GM18505 (cell line): Measurements from ENCODE around the gene PEX10.
"Not testable (repeated sequence)": the region's sequence is repeated elsewhere in the genome, so short reads cannot be mapped to it uniquely, and the experiment has no call there.

Experiments
- ATAC-seq: cut with Tn5 transposase; IDR thresholded peaks from one replicate; pipeline ENCODE4 v1.9.1; 2021; ENCODE audit not compliant: unreplicated experiment
- POLR2A ChIP-seq: IDR thresholded peaks from 4 replicates; pipeline ENCODE4 v1.6.1; 2011; ENCODE audit warnings: borderline replicate concordance; ENCODE audit not compliant: insufficient read depth, insufficient read length; ENCODE audit errors: extremely low read depth

PEX10 gene

DNA sequence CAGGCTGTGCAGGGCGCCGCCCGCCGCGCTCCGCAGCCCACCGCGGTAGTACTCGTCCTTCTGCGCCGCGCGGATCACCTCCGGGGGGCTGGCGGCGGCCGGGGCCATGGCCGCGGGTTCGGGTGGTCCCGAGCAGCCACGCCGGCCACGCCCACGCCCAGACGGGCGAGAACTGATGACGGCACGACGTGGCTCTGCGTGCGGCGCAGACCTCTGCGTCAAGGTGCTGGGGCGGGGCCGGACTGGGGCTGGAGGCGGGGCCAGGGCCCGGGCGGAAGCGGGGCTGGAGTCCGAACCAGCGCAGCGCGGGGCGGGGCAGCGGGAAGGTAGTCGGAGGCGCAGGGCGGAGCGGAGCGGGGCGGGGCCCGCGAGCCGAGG lies at the start of gene PEX10:
PEX10 (minus strand) TSS at position 170 of the 378 bp plus-strand sequence; CDS start at position 108, 62 bp downstream.
- TF ChIP-seq POLR2A, result peak; percentile 65
- peak; percentile 83 for ATAC-seq

DNA sequence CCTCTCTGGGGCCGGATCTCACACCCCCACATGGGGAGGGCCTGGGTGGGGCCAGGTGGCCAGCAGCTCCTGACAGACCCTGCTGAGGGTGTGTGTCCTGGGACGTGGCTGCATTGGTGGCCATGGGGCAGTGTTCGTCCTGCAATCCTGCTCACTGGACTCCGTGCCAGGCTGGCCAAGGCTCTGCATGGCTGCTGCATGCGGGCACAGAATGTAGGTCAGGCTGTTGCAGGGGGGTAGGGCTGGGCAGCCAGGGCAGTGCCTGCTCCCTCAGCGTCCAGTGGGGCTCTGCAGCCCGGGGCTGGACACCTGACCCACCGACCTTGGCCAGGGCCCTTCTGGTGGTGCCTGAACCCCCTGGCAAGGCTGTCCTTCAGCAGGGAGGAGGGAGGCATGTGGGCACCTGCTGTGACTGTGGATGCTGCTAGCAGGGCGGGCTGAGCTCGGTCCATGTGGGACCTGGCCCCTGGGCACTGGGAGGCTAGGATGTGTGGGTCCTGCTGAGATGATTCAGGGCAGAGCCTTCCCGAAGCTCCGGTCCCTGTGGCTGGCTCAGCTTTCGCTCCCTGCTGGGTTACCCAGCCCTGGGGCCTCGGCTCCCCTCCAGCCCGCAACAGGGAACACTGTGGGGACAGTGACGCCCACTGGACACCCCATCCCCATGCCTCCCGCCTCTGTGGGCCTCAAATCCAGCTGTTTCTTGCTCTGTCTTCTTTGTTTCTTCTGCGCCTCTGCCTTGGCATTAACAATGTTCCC lies 48.8 kb upstream of the PEX10 start:
- ATAC-seq, result no peak
- TF ChIP-seq POLR2A, result no peak

DNA sequence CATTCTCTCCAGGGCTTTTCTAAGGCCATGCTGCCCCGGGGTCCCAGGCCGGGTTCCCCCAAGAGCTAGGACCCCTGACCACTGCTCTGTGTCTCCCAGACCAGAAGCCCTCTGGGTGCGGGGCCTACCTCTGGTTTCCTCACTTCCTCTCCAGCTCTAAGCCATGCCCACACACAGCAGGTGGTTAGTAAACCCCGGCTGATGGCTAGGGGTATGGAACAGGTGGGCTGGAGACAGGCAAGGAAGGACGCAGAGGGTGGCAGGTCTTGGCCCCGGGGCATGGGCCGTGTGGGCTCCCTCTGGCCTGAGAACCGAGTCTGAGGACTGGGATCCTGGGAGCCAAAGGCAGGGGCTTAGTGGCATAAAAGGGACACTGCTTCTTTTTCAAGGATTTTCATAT lies 47.8 kb upstream of the PEX10 start:
- TF ChIP-seq POLR2A, result no peak
- no peak for ATAC-seq

DNA sequence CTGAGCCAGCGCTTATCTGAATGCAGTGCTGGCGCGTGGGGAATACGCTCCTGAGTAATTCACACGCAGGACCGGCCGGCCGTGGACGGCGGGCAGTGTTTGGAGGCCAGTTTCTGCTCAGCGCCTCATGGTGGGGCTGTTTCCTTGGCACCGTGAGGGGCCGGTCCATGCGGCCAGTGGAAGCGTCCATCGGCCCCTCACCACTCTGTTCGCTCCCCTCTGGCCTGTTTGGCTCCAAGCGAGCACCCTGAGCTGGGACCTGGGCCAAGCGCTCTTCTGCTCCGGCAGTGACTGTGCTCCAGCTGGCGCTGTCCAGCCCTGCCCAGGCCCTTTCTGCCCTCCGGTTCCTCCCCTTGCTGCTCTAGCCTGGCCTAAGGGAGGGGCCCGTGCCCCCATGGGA lies 47.4 kb upstream of the PEX10 start:
- no peak for TF ChIP-seq POLR2A
- no peak for ATAC-seq

DNA sequence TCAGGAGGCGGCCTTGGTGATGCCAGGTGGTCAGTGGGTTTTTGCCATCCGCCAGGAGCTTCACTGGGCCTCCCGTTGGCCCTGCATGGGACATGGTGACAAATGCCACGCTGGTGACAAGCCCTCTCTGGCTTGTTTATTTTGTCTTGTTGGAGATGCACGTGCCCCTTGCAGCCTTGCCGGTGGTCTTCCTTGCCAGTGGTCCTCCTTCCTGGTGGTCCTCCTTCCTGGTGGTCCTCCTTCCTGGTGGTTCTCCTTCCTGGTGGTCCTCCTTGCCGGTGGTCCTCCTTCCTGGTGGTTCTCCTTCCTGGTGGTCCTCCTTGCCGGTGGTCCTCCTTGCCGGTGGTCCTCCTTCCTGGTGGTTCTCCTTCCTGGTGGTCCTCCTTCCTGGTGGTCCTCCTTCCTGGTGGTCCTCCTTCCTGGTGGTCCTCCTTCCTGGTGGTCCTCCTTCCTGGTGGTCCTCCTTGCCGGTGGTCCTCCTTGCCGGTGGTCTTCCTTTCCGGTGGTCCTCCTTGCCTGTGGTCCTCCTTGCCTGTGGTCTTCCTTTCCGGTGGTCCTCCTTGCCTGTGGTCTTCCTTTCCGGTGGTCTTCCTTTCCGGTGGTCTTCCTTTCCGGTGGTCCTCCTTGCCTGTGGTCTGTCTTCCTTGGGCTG lies 46.9 kb upstream of the PEX10 start:
- ATAC-seq, result not testable (repeated sequence)

DNA sequence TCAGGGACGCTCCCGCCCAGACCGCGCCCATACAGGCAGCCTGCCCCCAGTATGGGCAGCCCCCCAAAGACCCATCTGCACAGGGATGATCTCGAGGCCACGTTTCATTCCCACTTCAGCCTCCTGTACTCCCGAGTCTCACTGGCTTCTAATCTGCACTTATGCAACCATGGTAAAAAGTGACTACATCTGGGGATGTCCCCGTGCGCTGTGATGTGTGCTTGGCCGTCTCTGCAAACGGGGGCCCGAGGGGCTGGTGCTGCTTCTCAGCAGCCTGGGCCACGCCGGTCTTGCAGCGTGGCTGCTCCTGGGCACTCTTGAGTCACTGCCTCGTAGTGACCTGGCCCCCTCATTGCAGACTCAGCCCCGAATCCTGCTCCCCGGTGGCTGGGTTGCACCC lies 46.3 kb upstream of the PEX10 start:
- TF ChIP-seq POLR2A, result no peak
- no peak for ATAC-seq

DNA sequence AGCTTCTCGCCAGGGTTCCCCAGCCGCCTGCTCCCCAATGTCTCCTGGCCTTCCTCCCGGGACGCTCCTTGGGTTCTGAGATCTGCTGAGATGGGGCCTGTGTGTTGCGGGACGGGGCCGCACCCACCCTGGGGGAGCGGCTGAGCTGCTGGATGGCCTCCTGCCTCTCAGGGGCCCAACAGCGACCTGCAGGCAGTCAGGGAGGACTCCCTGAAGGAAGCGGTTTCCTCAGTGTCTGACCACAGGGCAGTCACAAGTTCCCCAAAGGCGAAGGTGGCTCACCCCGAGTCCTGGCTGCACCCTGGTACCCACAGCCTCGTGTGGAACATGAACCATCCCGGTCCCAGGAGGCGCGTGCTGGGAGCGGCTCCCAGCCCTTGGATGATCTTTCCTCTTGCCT lies 45.1 kb upstream of the PEX10 start:
- no peak for TF ChIP-seq POLR2A
- no peak for ATAC-seq

DNA sequence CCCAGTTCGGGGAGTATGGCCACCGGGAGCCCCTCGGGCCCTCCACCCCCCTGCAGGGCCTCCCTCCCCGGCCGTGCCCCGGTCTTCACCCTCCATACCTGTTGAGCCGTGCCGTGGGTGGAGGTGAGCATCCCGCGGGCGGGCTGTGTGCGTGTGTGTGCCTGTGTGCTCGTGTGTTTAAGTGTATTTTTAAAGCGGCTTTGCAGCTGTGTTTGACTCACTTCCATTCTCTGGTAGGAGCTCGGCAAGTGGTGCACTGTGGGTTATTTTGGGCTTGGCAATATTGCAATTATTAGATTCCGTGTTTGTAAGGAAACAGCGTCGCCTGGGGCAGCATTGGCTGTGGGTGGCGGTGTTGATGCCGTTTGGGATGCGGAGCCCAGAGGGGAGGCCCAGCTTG lies 43.4 kb upstream of the PEX10 start:
- no peak for ATAC-seq
- TF ChIP-seq POLR2A, result no peak

DNA sequence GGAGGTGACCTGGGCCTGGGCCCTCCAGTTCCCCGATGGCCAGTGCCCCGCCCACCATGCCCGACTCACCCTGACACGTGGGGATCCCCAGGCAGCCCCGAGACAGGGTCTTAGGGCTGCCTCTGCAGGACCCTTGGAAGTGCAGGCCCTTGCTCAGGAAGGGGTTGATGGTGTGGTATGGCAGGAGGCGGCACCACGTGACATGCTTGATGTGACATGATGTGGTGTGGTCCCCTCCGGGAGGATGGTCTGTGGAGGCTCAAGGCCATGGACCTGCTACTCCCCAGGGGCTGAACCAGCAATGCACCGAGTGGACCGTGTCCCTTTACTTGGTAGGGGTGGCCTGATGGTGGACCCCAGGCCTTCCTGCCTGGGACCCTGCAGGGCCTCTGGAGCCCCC lies 41.9 kb upstream of the PEX10 start:
- no peak for TF ChIP-seq POLR2A
- ATAC-seq, result no peak

DNA sequence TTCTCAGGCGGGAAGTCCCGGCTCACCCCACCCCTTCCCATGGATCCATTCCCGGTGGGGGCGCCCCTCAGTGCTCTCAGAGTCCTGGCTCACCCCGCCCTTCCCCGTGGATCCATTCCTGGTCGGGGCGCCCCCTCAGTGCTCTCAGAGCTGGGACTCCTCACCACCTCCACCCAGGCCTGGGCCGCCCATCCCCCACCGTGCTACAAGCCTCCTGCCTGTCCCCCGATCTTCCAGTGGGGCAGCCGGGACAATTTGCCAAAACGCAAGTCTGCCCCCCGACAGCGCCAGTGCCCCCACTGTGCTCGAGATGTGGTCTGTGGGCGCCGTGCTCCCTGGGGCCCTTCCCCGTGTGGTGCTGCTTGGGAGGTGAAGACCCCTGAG lies 40.6 kb upstream of the PEX10 start:
- TF ChIP-seq POLR2A, result no peak
- no peak for ATAC-seq

DNA sequence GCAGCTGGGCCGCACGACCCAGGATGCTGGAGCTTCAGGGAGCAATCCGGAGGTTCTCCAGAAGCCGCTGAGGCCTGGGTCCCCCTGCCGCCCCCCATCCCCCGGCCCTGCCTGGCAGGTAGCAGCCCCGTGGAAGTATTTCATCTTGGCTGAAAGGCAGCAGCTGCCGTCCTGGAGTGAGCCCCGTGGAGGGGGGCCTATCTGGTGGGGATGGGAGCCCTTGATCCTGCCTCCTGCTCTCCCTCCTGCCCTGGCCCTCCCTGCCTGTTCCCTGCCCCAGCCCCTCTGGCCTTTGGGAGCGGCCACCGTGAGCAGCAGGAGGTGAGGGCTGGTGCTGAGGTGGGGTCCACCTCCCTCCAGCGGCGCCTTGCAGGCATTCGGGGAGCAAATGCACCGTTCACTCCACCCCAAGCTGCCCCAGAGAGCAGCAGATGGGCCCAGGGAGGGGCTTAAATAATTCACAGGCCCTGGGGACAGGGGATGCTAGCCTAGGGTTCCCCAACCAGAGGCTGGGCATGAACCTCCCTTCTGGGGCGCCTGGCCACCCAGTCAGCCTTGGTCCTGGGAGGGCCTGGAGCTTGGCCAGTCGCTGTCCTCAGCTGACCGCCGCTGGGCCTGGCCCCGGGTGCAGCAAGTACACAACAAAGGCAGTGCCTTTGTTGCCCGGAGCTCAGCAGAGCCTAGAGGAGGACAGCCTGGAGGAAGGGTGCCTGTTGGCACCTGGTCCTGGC lies 40.0 kb upstream of the PEX10 start:
- ATAC-seq, result no peak
- no peak for TF ChIP-seq POLR2A

DNA sequence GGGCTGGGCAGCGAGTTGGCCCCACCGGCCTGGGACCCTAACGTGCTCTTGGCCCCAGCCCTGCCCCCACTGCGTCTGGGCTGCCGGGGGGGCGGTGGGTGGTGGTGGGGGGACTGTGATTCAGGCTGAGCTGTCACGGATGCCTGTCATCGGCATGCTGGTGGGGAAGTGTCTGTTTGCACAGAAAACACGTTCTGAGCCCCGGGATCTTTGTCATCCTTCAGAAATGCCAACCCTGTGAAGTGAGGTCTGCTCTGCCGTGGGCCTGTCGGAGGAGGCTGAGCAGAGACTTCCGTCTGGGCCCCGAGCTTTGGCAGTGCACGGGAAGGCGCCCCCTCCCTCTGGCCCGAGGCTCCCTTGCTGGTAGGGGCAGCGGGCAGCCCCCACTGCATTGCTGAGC lies 39.4 kb upstream of the PEX10 start:
- no peak for ATAC-seq
- no peak for TF ChIP-seq POLR2A

DNA sequence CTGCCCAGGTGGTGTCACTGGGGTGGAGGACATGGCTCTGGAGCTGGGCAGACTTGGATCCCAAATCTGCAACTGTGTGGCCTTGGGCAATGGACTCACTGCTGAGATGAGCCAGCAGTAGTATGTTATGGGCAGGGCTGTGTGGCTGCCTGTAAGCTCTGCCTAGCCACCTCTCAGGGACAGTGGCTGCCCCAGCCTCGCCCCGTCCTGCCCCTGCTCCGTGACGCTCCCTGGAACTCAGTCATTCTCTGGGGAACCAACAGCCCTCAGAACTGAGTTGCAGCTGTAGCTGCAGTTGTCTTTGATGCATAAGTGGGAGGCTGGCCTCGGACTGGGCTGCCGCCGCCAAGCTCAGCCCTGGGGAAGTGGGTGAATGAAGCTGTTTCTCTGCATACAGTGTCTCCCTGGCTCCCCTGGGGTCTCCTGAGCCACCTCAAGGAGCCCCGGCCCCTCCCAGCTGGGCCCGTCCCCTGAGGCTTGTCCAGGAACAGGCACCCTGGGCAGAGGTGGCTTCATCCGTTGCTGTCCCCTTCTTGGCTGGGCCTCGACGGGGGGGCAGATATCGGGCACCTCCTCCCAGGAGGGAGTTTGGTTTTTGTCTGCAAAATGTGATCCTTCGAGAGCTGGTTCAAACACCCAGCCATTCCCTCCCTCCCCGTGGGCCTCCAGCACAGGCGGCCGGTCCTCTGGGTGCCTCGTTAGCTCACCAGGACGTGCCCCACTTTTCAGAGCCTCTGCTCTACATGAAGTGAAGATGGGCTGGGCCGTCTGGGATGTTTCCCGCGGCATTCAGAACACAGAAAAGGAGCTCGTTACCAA lies 37.5 kb upstream of the PEX10 start:
- ATAC-seq, result no peak
- TF ChIP-seq POLR2A, result no peak
